HepG2 (cell line): ENCODE data around the gene PPP1R12C. TPM values are rescaled to one million over a fixed set of nuclear protein-coding genes. Genes with fewer than 3 reads are reported as not detected.

Source experiments
- ATAC-seq: fragments of 200-7000 bp; cut with Tn5 transposase; 3 replicates; pipeline ENCODE4 v1.9.1; 2020; ENCODE audit warnings: mild to moderate bottlenecking, moderate library complexity
- BruUV-seq: library from RNA; stranded (reverse); fragments of 400-500 nt; replicated peaks from 2 replicates; lab custom pipeline; 2021; lab: Mats Ljungman, UMichigan
- CTCF ChIA-PET: fragments of 300-600 bp; formaldehyde crosslinking; extraction: SDS; loops from one replicate; lab custom pipeline; 2021; ENCODE audit warnings: low total read pairs, inconsistent platforms, low intra/inter-chr PET ratio; lab: Yijun Ruan, JAX
- POLR2A ChIA-PET: fragments of 350-600 bp; sonication (Branson Sonifier 250); formaldehyde crosslinking; loops from one replicate; lab custom pipeline; 2020; ENCODE audit warnings: antibody characterized with exemption, inconsistent platforms; lab: Yijun Ruan, JAX
- DNase-seq: peaks from one replicate; pipeline ENCODE4 v3.0.0-alpha.2; 2015; ENCODE audit warnings: low spot score
- FAIRE-seq: peaks from 3 replicates; lab custom pipeline; 2011; peaks lifted over from hg19 to GRCh38; lab: Jason Lieb, UNC
- H2AFZ ChIP-seq: one replicate; pipeline ENCODE4 v1.6.1; 2011; ENCODE audit warnings: low read length, inconsistent platforms
- H3K27ac ChIP-seq: fragments of 300-600 bp; 3 replicates; pipeline ENCODE4 v1.8.0; 2011; ENCODE audit warnings: mixed run types, mild to moderate bottlenecking, mixed read lengths, low read length, inconsistent platforms; ENCODE audit not compliant: insufficient read depth; ENCODE audit errors: extremely low read length
- H3K27me3 ChIP-seq, 2 experiments: fragments of 200-600 bp in 1 of 2; 2 replicates in 1 of 2; 3 replicates in 1 of 2; pipeline versions ENCODE4 v1.6.0 to v1.8.0; 2011; ENCODE audit warnings: low read length in 2 of 2, mild to moderate bottlenecking in 2 of 2, moderate library complexity in 2 of 2, inconsistent platforms in 1 of 2; ENCODE audit not compliant: insufficient read depth in 2 of 2, control insufficient read depth in 1 of 2
- H3K36me3 ChIP-seq, 2 experiments: fragments of 200-600 bp in 1 of 2; replicated peaks in 1 of 2; 2 replicates in 1 of 2; 3 replicates in 1 of 2; pipeline versions ENCODE4 v1.5.1 to v1.8.0; 2011; ENCODE audit warnings: low read length in 2 of 2, inconsistent platforms in 1 of 2; ENCODE audit not compliant: insufficient read depth in 2 of 2, control insufficient read depth in 1 of 2
- H3K4me1 ChIP-seq: 2 replicates; pipeline ENCODE4 v1.5.1; 2012; ENCODE audit warnings: low read length, inconsistent platforms; ENCODE audit not compliant: insufficient read depth
- H3K4me2 ChIP-seq: 2 replicates; pipeline ENCODE4 v1.6.0; 2011; ENCODE audit warnings: low read depth, low read length, inconsistent platforms
- H3K4me3 ChIP-seq, 3 experiments: fragments of 200-600 bp in 1 of 3; sonication (generic), shearing (Covaris generic) in 1 of 3; replicated peaks in 1 of 3; 2 replicates each; pipeline ENCODE4 v1.5.1; 2011 to 2016; ENCODE audit warnings: low read length in 3 of 3, inconsistent platforms in 2 of 3, low read depth in 2 of 3, mild to moderate bottlenecking in 2 of 3, control low read depth in 1 of 3, mixed read lengths in 1 of 3; ENCODE audit not compliant: insufficient read depth in 1 of 3
- H3K79me2 ChIP-seq: one replicate; pipeline ENCODE4 v1.6.1; 2011; ENCODE audit warnings: low read length, inconsistent platforms; ENCODE audit not compliant: insufficient read depth
- H3K9ac ChIP-seq: 2 replicates; pipeline ENCODE4 v1.6.0; 2011; ENCODE audit warnings: mild to moderate bottlenecking, low read depth, low read length, inconsistent platforms; ENCODE audit not compliant: insufficient read depth
- H3K9me3 ChIP-seq: 2 replicates; pipeline ENCODE4 v1.5.1; 2012; ENCODE audit warnings: mild to moderate bottlenecking, low read length
- H4K20me1 ChIP-seq: 2 replicates; pipeline ENCODE4 v1.6.0; 2011; ENCODE audit warnings: inconsistent platforms, mild to moderate bottlenecking, low read length, moderate library complexity; ENCODE audit not compliant: insufficient read depth
- ARID3A ChIP-seq: IDR thresholded peaks from 2 replicates; pipeline ENCODE4 v1.6.1; 2012; ENCODE audit warnings: low read depth, low read length, improper control_type of control experiment
- BRF2 ChIP-seq: sonication (generic); formaldehyde crosslinking; IDR thresholded peaks from 2 replicates; pipeline ENCODE4 v1.8.1; 2022; ENCODE audit warnings: mild to moderate bottlenecking, missing genetic modification reagents
- CCAR2 ChIP-seq: fragments of 200-400 bp; formaldehyde crosslinking; optimal IDR thresholded peaks from 2 replicates; pipeline ENCODE3; 2018; ENCODE audit warnings: low read depth, mild to moderate bottlenecking, low read length, moderate library complexity
- DZIP1 ChIP-seq: sonication (generic); formaldehyde crosslinking; IDR thresholded peaks from 2 replicates; pipeline ENCODE4 v1.5.0; 2020; ENCODE audit warnings: mild to moderate bottlenecking, missing genetic modification reagents
- ESRRA ChIP-seq: sonication (generic); formaldehyde crosslinking; IDR thresholded peaks from 2 replicates; pipeline ENCODE4 v1.5.1; 2020; ENCODE audit warnings: mild to moderate bottlenecking, low read depth, missing genetic modification reagents
- GATA4 ChIP-seq: sonication (generic); IDR thresholded peaks from 2 replicates; pipeline ENCODE4 v1.6.1; 2016; ENCODE audit warnings: antibody characterized with exemption, low read depth, borderline replicate concordance
- JUNB ChIP-seq: sonication (generic); formaldehyde crosslinking; IDR thresholded peaks from 2 replicates; pipeline ENCODE4 v1.8.0; 2022; ENCODE audit warnings: missing genetic modification reagents, mild to moderate bottlenecking, borderline replicate concordance
- KDM4B ChIP-seq: sonication (generic); formaldehyde crosslinking; IDR thresholded peaks from 2 replicates; pipeline ENCODE4 v1.4.0; 2020; ENCODE audit warnings: missing genetic modification reagents
- MIXL1 ChIP-seq: IDR thresholded peaks from 2 replicates; pipeline ENCODE4 v1.6.1; 2016
- NFYB ChIP-seq: sonication (generic); formaldehyde crosslinking; IDR thresholded peaks from 2 replicates; pipeline ENCODE4 v1.4.0; 2020; ENCODE audit warnings: missing genetic modification reagents
- PHF21A ChIP-seq: sonication (generic); formaldehyde crosslinking; IDR thresholded peaks from 2 replicates; pipeline ENCODE4 v1.5.0; 2020; ENCODE audit warnings: mild to moderate bottlenecking, missing genetic modification reagents
- PRMT3 ChIP-seq: sonication (generic); formaldehyde crosslinking; IDR thresholded peaks from 2 replicates; pipeline ENCODE4 v1.8.1; 2022; ENCODE audit warnings: low read depth, mild to moderate bottlenecking, moderate library complexity, missing genetic modification reagents, borderline replicate concordance
- RNF219 ChIP-seq: sonication (generic); formaldehyde crosslinking; IDR thresholded peaks from 2 replicates; pipeline ENCODE4 v1.5.0; 2020; ENCODE audit warnings: mild to moderate bottlenecking, missing genetic modification reagents
- ZFX ChIP-seq: sonication (generic); formaldehyde crosslinking; IDR thresholded peaks from 2 replicates; pipeline ENCODE4 v1.4.0; 2020; ENCODE audit warnings: mild to moderate bottlenecking, low read depth, missing genetic modification reagents, moderate library complexity
- ZMYM2 ChIP-seq: sonication (generic); formaldehyde crosslinking; IDR thresholded peaks from 2 replicates; pipeline ENCODE4 v1.8.0; 2022; ENCODE audit warnings: mild to moderate bottlenecking, missing genetic modification reagents
- ZNF207 ChIP-seq: fragments of 450-650 bp; IDR thresholded peaks from 2 replicates; pipeline ENCODE4 v1.6.1; 2016; ENCODE audit warnings: antibody characterized with exemption, borderline replicate concordance
- ZNF235 ChIP-seq: sonication (generic); formaldehyde crosslinking; IDR thresholded peaks from 2 replicates; pipeline ENCODE4 v1.8.1; 2023; ENCODE audit warnings: mild to moderate bottlenecking, missing genetic modification reagents, borderline replicate concordance
- WGBS: methylation state at CpG from one replicate; pipeline ENCODE4 v1.1.6; 2017; ENCODE audit warnings: low lambda C conversion rate; 5-methylcytosine and 5-hydroxymethylcytosine counted together
- in situ Hi-C: cut with HindIII; loops from 2 replicates; pipeline ENCODE4 v1.10.0; 2017; ENCODE audit warnings: low pct_unique_long_range_greater_than_20kb; ENCODE audit not compliant: extremely low pct_ligation_motif_present
- intact Hi-C: fragments of 100-400 bp; cut with micrococcal nuclease; formaldehyde crosslinking; loops from one replicate; pipeline ENCODE4 v1.10.0; 2022; ENCODE audit not compliant: unreplicated experiment
- polyA plus RNA-seq, 8 experiments: library from polyadenylated mRNA; depleted of rRNA in 3 of 8; stranded (reverse) in 7 of 8; unstranded in 1 of 8; fragments of >200 nt; fragmentation: Illumina TruSeq in 4 of 8; extraction: Trizol in 4 of 8; gene quantifications; 2 replicates each; pipeline versions ENCODE4 v1.2.1 to v1.2.3, GENCODE V29; 2011 to 2016; ENCODE audit warnings: low read depth in 4 of 8, missing spikeins in 1 of 8, mixed read lengths in 1 of 8; ENCODE audit not compliant: insufficient read depth in 1 of 8
- total RNA-seq, 5 experiments: library from RNA; depleted of rRNA; stranded (reverse); fragments of >200 nt; fragmentation: Illumina TruSeq; extraction: Trizol; gene quantifications; 2 replicates each; pipeline ENCODE4 v1.2.3, GENCODE V29; 2016; ENCODE audit warnings: low read depth in 1 of 5

Gene PPP1R12C
- total and polyA plus RNA-seq, 2 of the 13 experiments (the other 11 are each of a cell fraction or from before 2014, with no cell fraction given): 29.7 to 30.3 TPM

- whole genome bisulfite sequencing: 5% methylated on average over 25 of the region's 25 CpGs
- FAIRE-seq: no peak
- intact Hi-C loops: no loop called here
- TF ChIP-seq ZMYM2: no peak
- no peak for TF ChIP-seq NFYB (CRISPR knock-in tag)
- TF ChIP-seq ZNF207: no peak
- no peak for TF ChIP-seq GATA4
- no peak for TF ChIP-seq ZNF235 (CRISPR knock-in tag)
- no peak for TF ChIP-seq MIXL1 (CRISPR knock-in tag)
- no peak for TF ChIP-seq ESRRA
- TF ChIP-seq RNF219: no peak
- no peak for TF ChIP-seq JUNB (CRISPR knock-in tag)
- no peak for TF ChIP-seq CCAR2
- no peak for TF ChIP-seq BRF2 (CRISPR knock-in tag)
- no peak for TF ChIP-seq PHF21A (CRISPR knock-in tag)
- no peak for TF ChIP-seq DZIP1 (CRISPR knock-in tag)
- TF ChIP-seq ARID3A: no peak
- no peak for TF ChIP-seq PRMT3
- no peak for TF ChIP-seq ZFX
- TF ChIP-seq KDM4B (CRISPR knock-in tag): no peak
These were observed 1.1 kb downstream of the PPP1R12C start for GRCh38 chr19:55116232-55116858.

More at GRCh38 chr19:55116232-55116858, 1.1 kb downstream of the PPP1R12C start:
- peak; percentile 39 for ATAC-seq
- no TSS peak for BruUV-seq
- peak overlapping the region; percentile 47 for H3K27ac ChIP-seq
- H4K20me1 ChIP-seq: peaks cover 14% of the 10 kb centered on the region
- in situ Hi-C loops: no loop called here
- no peaks in the 10 kb centered on the region for H3K9me3 ChIP-seq
- peak overlapping the region; percentile 98 for H3K4me2 ChIP-seq
- peak overlapping the region; percentile 82 to 99 (median 86) for H3K4me3 ChIP-seq
- no peaks in the 10 kb centered on the region for H3K27me3 ChIP-seq
- peak; percentile 9 for DNase-seq
- H3K4me1 ChIP-seq: peaks cover 43% of the 10 kb centered on the region
- POLR2A ChIA-PET: interaction anchor here (0.7 to 1.2 kb wide), 2 partner anchors 93 to 291 kb away, joined by 3 read pairs; partner anchors contain the start of genes PTPRH and UBE2S
- peaks cover 32% of the 10 kb centered on the region for H3K79me2 ChIP-seq
- peaks cover 3 to 7% of the 10 kb centered on the region in 2 experiments; a peak in 2 of 5 replicates for H3K36me3 ChIP-seq
- H3K9ac ChIP-seq: peak overlapping the region; percentile 85
- H2AFZ ChIP-seq: no peak overlapping the region
- CTCF ChIA-PET: no interaction called here
